ENCODE results near the gene ITGBL1.

DNA sequence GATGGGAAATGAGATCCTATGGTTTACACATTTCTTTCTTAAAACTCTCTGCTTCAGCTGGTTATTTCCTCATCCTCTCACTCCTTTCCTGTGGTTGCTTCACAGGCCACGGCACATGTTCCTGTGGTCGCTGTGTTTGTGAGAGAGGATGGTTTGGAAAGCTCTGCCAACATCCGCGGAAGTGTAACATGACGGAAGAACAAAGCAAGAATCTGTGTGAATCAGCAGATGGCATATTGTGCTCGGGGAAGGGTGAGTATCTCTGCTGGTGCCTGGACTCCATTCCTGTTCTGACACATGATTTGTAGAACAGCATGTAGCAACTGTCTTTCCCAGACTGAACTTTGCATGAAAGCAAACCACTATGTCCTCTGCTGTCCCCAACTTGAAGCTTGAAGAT is 254.2 kb downstream of the ITGBL1 start:
- TF ChIP-seq POLR2AphosphoS5 (IDR thresholded peaks at IDR 0.05), result peak in 2 of 3 donors; percentile 61 to 74
- TF ChIP-seq, protein P1, sequence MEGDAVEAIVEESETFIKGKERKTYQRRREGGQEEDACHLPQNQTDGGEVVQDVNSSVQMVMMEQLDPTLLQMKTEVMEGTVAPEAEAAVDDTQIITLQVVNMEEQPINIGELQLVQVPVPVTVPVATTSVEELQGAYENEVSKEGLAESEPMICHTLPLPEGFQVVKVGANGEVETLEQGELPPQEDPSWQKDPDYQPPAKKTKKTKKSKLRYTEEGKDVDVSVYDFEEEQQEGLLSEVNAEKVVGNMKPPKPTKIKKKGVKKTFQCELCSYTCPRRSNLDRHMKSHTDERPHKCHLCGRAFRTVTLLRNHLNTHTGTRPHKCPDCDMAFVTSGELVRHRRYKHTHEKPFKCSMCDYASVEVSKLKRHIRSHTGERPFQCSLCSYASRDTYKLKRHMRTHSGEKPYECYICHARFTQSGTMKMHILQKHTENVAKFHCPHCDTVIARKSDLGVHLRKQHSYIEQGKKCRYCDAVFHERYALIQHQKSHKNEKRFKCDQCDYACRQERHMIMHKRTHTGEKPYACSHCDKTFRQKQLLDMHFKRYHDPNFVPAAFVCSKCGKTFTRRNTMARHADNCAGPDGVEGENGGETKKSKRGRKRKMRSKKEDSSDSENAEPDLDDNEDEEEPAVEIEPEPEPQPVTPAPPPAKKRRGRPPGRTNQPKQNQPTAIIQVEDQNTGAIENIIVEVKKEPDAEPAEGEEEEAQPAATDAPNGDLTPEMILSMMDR (IDR thresholded peaks at IDR 0.05), result no peak

Data from suprapubic skin (tissue), 3 donors.